Stimulated activated CD8-positive, alpha-beta memory T cell treated with anti-CD3 and anti-CD28 coated beads, Interleukin-7, amount 100 ng/mL, for 1 hour (primary cell): Measurements from ENCODE around the gene ZNF786.
"Not testable (repeated sequence)": the region's sequence is repeated elsewhere in the genome, so short reads cannot be mapped to it uniquely, and the experiment has no call there.

Source experiments
- DNase-seq, 2 donors: peaks; one replicate each; pipeline ENCODE4 v3.0.0-alpha.2; 2020; ENCODE audit warnings: low read depth in 2 of 2

The ZNF786 gene

DNA sequence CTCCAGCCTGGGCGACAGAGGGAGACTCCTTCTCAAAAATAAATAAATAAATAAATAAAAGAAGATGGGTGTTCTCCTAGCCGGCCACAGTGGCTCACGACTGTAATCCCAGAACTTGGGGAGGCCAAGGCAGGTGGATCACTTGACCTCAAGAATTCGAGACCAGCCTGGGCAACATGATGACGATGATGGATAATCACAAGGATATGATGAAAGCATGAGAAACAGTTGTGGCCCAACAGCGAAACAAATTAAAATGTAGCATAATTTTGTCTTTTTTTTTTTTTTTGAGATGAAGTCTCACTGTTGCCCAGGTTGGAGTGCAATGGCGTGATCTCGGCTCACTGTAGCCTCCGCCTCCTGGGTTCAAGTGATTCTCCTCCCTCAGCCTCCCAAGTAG, 12.9 kb downstream of the ZNF786 start:
- no peak for DNase-seq

DNA sequence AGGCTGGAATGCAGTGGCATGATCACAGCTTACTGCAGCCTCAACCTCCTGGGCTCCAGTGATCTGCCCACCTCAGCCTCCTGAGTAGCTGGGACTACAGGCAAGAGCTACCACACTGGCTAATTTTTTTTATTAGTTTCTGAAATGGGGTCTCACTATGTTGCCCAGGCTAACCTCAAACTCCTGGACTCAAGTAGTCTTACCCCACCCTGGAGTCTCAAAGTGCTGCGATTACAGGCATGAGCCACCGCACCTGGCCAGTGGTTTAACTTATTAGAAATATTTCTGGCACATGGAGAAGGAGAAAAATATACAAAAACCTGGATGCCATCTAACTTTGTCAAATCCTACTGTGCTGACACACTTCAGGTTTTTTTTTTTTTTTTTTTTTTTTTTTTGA, 15.2 kb downstream of the ZNF786 start:
- no peak for DNase-seq

DNA sequence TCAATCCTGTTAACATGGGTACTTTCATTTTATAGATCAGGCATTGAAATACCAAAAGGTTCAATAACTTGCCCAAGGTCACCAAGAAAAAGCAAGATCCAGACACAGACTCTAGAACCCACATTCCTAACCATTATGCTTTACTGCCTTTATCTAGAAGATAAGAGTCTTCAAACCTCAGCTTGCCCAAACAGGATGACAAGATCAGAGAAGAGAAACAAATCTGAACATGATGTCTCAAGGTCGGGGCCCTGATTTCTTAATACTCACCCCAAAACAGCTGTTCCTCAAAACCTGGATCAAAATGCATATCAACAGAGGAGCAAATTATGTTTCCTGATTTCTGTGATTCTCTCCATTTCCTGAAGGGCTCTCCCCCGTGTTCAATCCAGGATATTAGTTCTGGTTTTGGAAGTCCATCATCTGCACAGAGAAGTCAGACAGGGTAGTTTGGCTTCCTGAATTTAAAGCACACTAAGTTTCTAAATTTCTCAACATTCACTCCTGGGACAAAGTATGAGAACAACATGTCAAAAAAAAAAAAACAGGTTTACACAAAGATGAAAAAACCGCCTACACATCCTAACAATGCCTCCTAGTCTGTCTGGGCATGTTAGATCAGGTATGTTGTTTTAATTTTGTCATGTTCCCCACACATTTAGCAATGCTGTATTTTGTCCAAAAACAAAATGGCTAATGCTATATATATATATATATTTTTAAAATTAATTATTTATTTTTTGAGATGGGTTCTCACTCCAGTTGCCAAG, 16.2 kb downstream of the ZNF786 start:
- DNase-seq = no peak

DNA sequence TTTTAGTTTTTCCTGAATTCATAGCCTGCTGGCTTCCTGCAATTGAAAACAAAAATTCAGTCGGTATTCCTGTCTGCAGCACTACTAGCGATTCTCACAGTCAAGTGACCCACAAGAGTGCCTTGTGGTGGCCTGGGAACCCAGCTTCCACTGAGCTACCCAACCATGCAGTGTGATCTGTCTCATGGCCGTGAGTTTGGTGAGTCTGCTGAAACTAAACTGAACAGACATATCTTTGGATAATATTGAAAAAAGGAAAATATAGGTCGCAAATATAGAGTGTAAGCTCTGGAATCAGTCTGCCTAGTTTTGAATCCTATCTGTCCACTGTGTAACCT, 18.1 kb downstream of the ZNF786 start:
- no peak for DNase-seq

DNA sequence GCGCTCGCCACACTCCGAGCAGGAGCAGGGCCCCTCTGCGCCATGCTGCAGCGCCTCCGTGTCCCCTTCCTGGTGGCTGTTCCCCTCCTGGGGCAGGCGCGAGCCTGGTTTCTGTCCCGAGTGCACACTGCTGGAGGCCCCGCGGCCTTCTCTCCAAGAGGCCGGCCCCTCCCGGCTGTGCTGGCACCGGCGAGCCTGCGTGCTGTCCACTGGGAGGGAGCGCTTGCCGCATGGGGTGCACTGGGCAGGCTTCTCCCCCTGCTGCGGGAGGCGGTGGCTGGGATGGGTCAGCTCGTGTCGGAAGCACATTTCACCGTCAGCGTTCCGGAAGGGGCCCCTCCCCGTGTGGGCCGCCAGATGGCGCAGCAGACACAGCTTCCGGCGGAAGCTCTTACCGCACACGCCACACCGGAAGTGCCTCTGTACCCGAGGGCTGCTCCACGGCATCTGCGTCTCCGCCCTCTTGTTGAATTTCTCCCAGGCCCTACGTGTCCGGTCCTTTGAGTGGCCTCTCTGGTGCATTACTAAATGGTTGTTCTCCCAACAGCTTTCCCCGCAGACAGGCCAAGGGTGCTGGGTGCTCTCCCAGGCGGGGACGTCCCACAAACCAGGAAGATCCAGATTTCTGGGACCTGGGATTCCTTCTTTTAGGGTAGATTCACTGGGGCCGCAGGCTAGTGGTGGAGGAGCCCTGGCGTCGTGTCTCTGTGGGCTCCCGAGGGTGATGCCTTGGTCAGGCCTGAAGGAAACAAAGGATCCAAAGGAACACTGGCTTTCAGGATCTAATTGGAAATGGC, 18.7 kb downstream of the ZNF786 start:
- peak; percentile 10 to 16 for DNase-seq

DNA sequence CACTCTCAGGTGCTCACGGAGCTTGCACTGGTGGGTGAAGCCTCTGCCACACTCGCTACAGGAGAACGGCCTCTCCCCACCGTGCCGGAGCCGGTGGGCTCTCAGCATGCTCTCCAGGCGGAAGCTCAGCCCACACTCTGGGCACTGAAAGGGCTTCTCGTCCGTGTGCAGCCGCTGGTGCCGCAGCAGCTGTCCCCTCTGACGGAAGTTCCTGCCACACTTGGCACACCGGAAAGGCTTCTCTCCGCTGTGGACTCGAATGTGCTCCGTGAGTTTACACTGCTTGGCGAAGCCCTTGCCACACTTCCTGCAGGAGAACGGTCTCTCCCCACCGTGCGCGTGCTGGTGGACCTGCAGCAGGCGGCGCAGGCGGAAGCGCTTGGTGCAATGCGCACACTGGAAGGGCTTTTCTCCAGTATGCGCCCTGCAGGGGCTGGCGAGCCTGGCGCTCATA, 19.3 kb downstream of the ZNF786 start:
- DNase-seq = no peak

DNA sequence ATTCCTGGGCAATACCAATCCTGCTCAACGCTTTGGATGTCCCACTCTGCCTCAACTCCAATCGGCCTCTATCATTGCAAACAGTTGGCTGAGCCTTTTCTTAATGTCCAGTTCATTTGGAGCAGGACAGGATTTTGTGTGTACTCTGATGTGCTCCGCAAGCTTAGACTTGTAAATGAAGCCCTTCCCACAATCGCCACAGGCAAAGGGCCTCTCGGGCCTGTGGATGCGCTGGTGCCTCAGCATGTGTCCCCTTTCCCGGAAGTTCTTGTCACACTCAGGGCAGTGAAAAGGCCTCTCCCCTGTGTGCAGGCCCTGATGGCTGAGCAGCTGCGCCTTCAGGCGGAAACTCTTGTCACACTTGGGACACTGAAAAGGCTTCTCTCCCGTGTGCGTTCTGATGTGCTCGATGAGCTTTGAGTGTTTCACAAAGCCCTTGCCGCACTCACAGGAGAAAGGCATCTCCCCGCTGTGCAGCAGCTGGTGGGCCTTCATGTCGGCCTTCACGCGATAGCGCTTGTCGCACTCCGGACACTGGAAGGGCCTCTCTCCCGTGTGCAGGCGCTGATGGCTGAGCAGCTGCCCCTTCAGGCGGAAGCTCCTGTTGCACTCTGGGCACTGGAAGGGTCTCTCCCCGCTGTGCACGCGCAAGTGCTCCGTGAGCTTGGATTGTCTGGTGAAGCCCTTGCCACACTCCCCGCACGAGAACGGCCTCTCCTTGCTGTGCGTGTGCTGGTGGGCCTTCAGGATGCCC, 20.0 kb downstream of the ZNF786 start:
- no peak for DNase-seq

DNA sequence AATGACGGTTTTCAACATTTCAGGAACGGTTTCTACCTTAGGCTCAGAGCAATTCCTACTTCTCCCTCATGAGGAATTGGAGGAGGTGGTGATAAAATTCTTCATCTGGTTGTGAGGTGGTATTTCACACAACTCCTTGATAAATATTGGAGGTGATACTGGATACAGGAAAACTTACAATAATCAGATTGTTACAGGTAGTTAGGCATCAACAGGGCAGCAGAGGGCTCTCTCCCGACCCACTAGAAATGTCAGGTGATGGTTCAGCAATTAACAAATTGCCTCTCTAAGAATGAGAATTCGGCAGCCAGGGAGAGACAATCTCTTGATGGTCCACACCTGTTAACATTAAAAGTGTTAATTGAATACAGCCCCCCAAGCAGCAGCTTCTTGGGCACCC, 22.6 kb downstream of the ZNF786 start:
- no peak for DNase-seq

DNA sequence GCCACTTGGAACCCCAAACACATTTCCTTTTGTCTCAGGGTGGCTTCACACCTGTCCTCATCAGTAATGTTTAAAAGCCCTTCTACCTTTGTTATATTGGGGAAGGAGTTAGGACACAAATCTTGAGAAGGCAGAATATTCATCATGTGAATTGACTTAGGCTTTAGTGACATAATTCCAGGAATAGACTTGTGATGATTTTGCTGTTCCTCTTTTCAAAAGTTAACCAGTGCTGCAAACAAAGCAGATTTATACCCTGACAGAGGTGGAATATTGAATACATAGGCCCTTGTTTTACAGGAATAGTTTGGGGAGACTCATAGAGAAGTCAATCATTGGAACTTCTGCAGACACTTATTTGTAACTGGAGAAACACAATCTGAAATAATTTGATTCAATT, 27.0 kb downstream of the ZNF786 start:
- no peak for DNase-seq

DNA sequence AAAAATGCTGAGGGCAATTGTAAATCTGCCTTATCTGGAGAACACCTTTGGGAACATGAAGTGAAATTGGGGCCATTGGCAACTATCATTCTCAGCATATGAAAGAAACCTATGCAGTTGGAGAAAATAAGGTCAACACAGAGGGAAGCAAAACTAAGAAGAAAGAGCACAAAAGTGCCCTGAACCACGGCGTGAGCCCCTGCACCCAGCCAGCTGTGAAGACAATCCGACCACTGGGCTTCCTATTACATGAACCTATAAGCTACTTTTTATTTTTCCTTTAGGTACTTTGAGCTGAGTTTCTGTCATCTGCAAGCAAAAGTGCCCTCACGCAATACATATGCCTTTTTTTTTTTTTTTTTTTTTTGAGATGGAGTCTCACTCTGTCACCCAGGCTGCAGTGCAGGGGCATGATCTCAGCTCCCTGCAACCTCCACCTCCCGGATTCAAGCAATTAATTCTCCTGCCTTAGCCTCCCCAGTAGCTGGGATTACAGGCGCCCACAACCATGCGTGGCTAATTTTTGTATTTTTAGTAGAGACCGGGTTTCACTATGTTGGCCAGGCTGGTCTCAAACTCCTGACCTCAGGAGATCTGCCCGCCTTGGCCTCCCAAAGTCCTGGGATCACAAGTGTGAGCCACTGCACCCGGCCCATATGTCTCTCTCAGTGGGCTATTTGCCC, 28.2 kb downstream of the ZNF786 start:
- DNase-seq = not testable (repeated sequence)

DNA sequence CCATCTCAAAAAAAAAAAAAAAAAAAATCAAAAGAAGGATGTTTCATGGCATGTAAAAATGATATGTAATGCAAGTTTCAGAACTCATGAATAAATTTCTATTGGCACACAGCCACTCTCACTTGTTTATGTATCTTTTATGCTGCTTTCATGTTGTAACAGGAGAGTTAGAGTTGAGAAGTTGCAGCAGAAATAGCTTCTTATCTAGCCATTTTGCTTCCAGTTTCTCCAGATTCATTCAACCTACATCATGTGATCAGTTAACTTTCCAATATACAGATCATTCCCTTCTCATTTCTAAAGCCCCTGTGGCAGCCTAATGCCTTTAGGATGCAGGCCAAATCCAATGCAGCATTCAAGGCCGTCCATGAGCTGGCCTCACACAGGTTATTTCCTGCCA, 30.4 kb downstream of the ZNF786 start:
- no peak for DNase-seq

DNA sequence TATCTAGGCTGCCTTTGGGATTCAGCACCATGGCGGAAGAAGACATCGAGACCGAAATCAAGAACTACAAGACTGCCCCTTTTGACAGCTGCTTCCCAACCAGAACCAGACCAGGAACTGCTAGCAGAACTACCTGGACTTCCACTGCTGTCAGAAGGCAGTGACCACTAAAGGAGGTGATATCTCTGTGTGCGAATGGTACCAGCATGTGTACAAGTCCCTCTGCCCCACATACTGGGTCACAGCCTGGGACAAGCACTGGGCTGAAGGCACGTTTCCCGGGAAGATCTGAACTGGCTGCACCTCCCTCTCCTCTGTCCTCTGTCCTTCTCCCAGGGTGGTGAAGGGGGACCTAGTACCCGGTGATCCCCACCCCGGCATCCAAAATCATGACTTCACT, 36.6 kb downstream of the ZNF786 start:
- no peak for DNase-seq

DNA sequence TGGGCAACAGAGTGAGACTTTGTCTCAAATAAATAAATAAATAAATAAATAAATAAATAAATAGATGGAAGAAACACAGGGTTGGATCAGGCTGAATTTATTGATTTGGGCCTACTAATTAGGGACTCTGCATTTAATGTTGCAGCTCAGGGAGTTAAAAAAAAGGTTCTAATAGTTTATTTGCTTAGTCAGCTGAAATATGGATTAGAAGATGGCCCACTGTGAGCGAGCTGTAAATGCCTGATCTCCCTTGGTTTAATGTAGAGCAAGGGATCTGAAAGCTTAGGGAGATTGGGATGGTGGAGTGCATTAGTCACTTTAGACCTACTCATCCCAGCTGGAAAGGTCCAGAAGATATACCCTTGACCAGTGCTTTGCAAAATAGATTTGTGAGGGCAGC, 37.1 kb downstream of the ZNF786 start:
- no peak for DNase-seq

DNA sequence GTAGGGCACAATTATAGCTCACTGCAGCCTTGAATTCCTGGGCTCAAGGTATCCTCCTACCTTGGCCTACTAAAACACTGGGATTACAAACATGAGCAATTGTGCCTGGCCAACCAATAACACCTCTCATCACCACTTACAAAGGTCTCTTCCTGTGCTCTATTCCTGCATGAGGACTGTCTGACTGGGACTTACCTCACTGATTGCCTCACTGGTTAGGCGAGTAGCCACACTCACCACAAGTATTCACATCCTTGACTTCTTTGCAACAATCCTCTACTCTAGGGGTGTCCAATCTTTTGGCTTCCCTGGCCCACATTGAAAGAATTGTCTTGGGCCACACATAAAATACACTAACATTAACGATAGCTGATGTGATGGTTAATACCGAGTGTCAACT, 39.6 kb downstream of the ZNF786 start:
- DNase-seq = no peak

DNA sequence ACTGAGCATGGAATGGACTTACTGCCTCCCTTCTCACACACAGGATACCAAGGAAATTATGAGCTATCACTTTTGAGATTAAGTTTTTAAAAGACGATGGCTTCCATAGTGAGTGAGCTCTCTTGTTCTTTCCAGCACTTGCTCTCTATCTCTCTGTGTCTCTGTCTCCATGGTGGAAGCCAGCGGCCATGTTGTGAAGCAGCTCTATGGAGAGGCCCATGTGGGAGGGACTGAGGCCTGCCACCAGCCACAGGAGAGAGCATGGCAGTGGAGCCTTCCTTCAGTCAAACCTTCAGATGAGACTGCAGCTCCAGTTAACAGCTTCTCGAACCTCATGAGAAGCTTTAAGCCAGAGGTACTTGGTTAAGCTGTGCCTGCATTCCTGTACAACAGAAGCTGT, 41.7 kb downstream of the ZNF786 start:
- no peak for DNase-seq

DNA sequence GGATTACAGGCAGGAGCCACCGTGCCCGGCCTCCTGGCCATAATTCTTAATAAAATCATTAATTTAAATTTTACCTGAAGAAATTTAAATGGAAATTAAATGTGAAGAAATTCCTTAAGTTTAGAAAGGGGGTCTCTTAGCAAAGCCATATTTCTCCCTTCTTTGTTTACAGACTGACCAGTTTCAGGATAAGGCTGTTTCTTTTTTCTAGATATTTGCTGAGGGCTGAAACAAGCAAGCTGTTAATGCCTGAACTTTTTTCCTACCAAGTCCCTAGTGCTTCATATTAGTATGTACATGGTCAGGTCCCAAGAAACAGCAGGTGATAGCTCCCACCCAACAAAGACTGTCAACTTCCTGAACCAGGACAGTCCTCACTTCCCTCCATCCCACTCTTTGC, 44.1 kb downstream of the ZNF786 start:
- DNase-seq = no peak

DNA sequence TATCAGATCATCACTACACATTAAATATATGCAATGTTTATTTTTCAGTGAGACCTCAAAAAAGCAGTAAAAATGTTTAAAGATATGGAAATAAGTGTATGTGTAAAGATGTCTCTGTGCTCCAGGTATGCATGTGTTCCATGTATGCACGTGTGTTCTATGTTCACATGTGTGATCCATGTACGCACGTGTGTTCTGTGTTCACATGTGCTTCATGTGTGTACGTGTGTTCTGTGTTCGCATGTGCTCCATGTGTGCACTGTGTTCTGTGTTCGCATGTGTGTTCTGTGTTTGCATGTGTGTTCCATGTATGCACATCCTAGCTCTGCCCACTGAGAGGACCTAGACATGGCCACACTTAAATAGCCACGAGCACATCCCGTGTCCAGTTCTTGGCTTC, 46.6 kb downstream of the ZNF786 start:
- no peak for DNase-seq

DNA sequence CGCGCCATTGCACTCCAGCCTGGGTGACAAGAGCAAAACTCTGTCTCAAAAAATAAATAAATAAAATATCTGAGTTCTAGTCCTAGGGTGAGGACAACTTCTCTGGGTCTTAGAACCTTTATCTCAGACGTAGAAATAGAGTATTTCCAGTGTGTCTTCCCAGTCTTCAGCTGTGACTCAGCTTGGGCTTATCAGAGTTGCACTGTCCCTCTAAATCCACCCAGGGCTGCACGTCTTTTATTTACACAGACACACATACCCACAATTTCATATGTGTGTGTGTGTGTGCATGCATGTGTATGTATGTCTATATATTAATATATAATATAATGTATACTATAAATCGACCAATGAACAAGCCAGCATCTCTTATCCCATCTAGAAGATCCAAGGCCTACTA, 49.2 kb downstream of the ZNF786 start:
- no peak for DNase-seq

DNA sequence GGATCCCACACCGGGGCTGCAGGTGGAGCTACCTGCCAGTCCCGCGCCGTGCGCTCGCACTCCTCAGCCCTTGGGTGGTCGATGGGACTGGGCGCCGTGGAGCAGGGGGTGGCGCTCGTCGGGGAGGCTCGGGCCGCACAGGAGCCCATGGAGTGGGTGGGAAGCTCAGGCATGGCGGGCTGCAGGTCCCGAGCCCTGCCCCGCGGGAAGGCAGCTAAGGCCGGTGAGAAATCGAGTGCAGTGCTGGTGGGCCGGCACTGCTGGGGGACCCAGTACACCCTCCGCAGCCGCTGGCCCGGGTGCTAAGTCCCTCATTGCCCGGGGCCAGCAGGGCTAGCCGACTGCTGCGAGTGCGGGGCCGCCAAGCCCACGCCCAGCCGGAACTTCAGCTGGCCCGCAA, 51.9 kb downstream of the ZNF786 start:
- DNase-seq = not testable (repeated sequence)

DNA sequence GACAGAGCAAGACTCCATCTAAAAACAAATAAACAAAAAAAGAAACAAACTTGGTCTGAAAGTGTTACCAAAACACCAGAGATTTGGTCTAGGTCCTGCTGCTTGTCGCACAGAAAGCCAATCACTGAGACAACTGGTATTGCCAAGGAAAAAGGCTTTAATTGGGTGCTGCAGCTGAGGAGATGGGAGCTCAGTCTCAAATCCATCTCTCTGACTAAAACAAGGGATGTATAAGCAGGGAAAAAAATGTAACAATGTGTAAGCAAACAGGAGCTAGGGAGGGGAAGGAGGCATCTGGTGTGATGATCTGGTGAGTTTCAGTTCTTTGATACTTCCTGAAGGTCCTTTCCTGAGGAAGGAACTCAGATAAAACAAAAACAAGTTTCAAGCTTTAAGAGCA, 53.8 kb downstream of the ZNF786 start:
- no peak for DNase-seq

DNA sequence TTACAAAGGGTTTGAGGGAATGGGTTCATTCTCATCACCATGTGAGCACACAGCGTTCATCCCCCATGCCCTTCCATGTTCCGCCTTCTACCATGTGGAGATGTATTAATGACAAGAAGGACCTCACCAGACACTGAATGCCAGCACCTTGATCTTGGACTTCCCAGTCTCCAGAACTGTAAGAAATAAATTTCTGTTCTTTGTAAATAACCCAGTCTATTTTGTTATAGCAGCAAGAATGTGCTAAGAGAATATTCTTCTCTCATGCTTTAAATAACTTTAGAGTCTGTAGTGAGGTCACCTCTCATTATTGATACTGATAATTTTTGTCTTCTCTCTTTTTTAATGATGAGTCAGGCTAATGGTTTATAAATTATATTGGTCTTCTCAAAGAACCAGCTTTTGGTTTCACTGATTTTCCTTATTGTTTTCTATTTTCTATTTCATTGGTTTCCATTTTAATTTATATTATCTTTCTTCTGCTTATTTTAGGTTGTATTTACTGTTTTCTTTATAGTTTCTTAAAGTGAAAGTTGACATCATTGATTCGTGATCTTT, 59.1 kb downstream of the ZNF786 start:
- DNase-seq = no peak

DNA sequence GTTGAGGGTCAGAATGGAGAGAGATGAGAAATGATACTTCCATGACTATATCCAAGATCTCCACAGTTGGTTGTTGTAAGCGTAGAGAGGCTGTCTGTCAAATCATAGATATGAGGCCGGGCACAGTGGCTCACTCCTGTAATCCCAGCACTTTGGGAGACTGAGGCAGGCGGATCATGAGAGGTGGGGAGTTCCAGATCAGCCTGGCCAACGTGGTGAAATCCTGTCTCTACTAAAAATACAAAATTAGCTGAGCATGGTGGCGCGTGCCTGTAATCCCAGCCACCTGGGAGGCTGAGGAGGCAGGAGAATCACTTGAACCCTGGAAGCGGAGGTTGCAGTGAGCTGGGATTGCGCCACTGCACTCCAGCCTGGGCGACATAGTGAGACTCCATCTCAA, 60.1 kb downstream of the ZNF786 start:
- DNase-seq = not testable (repeated sequence)
